ENCODE results near the gene DIDO1.

The DIDO1 gene

GRCh38 chr20:62944184-62944583 is 17.9 kb upstream of the DIDO1 start:
- H3K18ac ChIP-seq (ENCODE audit: low read length) = no peak overlapping the region
- H2BK120ac ChIP-seq (ENCODE audit: low read depth, low read length) = no peak overlapping the region
- no peak overlapping the region for H2BK5ac ChIP-seq (ENCODE audit: low read length)
- no peak overlapping the region for H3K4me3 ChIP-seq (ENCODE audit: low read length)
- H2AK5ac ChIP-seq (ENCODE audit: low read length) = no peak overlapping the region
- no peak overlapping the region for H3K4ac ChIP-seq (ENCODE audit: low read depth, low read length)
- H3K27me3 ChIP-seq (ENCODE audit: insufficient read depth, low read length, poor library complexity) = no peaks in the 10 kb centered on the region
- no peaks in the 10 kb centered on the region for H3K4me1 ChIP-seq (ENCODE audit: control insufficient read depth, low read depth, low read length)
- H3K9ac ChIP-seq (ENCODE audit: low read length) = no peak overlapping the region
- peaks cover 29% of the 10 kb centered on the region for H3K79me2 ChIP-seq (ENCODE audit: control insufficient read depth, insufficient read depth, low read length)
- WGBS (ENCODE audit: extremely low coverage, insufficient coverage, low lambda C conversion rate) = no CpG with 5 or more reads among the region's 8 CpGs
- H3K27ac ChIP-seq (ENCODE audit: low read depth, low read length) = no peak overlapping the region
- H3K56ac ChIP-seq (ENCODE audit: low read length) = no peak overlapping the region
- H2BK15ac ChIP-seq (replicated peaks; ENCODE audit: low read depth) = no peak overlapping the region
- no peak overlapping the region for H4K5ac ChIP-seq (ENCODE audit: low read length)
- no peak overlapping the region for H4K8ac ChIP-seq (ENCODE audit: low read depth, low read length)
- H3K36me3 ChIP-seq (ENCODE audit: control insufficient read depth, insufficient read depth, low read length) = peaks cover 17% of the 10 kb centered on the region
- DNase-seq = no peak
- H3K4me2 ChIP-seq (ENCODE audit: low read length) = no peak overlapping the region
- peaks cover 28% of the 10 kb centered on the region for H3K79me1 ChIP-seq (ENCODE audit: low read length)
- H3K23ac ChIP-seq (ENCODE audit: low read length) = no peak overlapping the region

- Histone ChIP-seq H3K23ac (ENCODE audit: low read length) (no peak overlapping the region), H2AK5ac (ENCODE audit: low read length) (no peak overlapping the region), H3K4ac (ENCODE audit: low read depth, low read length) (no peak overlapping the region), H3K4me3 (ENCODE audit: low read length) (no peak overlapping the region), H3K79me1 (ENCODE audit: low read length) (peaks cover 25% of the 10 kb centered on the region), H2BK120ac (ENCODE audit: low read depth, low read length) (no peak overlapping the region), H3K27ac (ENCODE audit: low read depth, low read length) (no peak overlapping the region), H3K18ac (ENCODE audit: low read length) (no peak overlapping the region), H3K4me2 (ENCODE audit: low read length) (no peak overlapping the region), H3K4me1 (ENCODE audit: control insufficient read depth, low read depth, low read length) (no peaks in the 10 kb centered on the region), H3K27me3 (ENCODE audit: insufficient read depth, low read length, poor library complexity) (no peaks in the 10 kb centered on the region), H2BK5ac (ENCODE audit: low read length) (no peak overlapping the region), H4K5ac (ENCODE audit: low read length) (no peak overlapping the region), H2BK15ac (replicated peaks; ENCODE audit: low read depth) (no peak overlapping the region), H4K8ac (ENCODE audit: low read depth, low read length) (no peak overlapping the region), H3K36me3 (ENCODE audit: control insufficient read depth, insufficient read depth, low read length) (peaks cover 15% of the 10 kb centered on the region), H3K9ac (ENCODE audit: low read length) (no peak overlapping the region), H3K79me2 (ENCODE audit: control insufficient read depth, insufficient read depth, low read length) (peaks cover 37% of the 10 kb centered on the region), H3K56ac (ENCODE audit: low read length) (no peak overlapping the region)
- no CpG with 5 or more reads among the region's 14 CpGs for WGBS (ENCODE audit: extremely low coverage, insufficient coverage, low lambda C conversion rate)
- no peak for DNase-seq
Measured at GRCh38 chr20:62943396-62943795, 17.1 kb upstream of the DIDO1 start.

- no peak for DNase-seq
- no CpG with 5 or more reads among the region's 2 CpGs for WGBS (ENCODE audit: extremely low coverage, insufficient coverage, low lambda C conversion rate)
- H2BK15ac ChIP-seq (replicated peaks; ENCODE audit: low read depth) = no peak overlapping the region
- no peaks in the 10 kb centered on the region for H3K27me3 ChIP-seq (ENCODE audit: insufficient read depth, low read length, poor library complexity)
- no peak overlapping the region for H2BK120ac ChIP-seq (ENCODE audit: low read depth, low read length)
- no peak overlapping the region for H3K4ac ChIP-seq (ENCODE audit: low read depth, low read length)
- no peak overlapping the region for H2AK5ac ChIP-seq (ENCODE audit: low read length)
- peaks cover 35% of the 10 kb centered on the region for H3K79me2 ChIP-seq (ENCODE audit: control insufficient read depth, insufficient read depth, low read length)
- no peak overlapping the region for H3K4me2 ChIP-seq (ENCODE audit: low read length)
- H3K4me3 ChIP-seq (ENCODE audit: low read length) = no peak overlapping the region
- H4K5ac ChIP-seq (ENCODE audit: low read length) = no peak overlapping the region
- H4K8ac ChIP-seq (ENCODE audit: low read depth, low read length) = no peak overlapping the region
- no peak overlapping the region for H2BK5ac ChIP-seq (ENCODE audit: low read length)
- no peak overlapping the region for H3K23ac ChIP-seq (ENCODE audit: low read length)
- no peak overlapping the region for H3K18ac ChIP-seq (ENCODE audit: low read length)
- no peak overlapping the region for H3K56ac ChIP-seq (ENCODE audit: low read length)
- peaks cover 20% of the 10 kb centered on the region for H3K79me1 ChIP-seq (ENCODE audit: low read length)
- peaks cover 15% of the 10 kb centered on the region for H3K36me3 ChIP-seq (ENCODE audit: control insufficient read depth, insufficient read depth, low read length)
- H3K27ac ChIP-seq (ENCODE audit: low read depth, low read length) = no peak overlapping the region
- H3K9ac ChIP-seq (ENCODE audit: low read length) = no peak overlapping the region
- H3K4me1 ChIP-seq (ENCODE audit: control insufficient read depth, low read depth, low read length) = no peaks in the 10 kb centered on the region
Measured at GRCh38 chr20:62942456-62942855, 16.2 kb upstream of the DIDO1 start.

GRCh38 chr20:62941792-62942191 is 15.5 kb upstream of the DIDO1 start:
- Histone ChIP-seq H3K27me3 (ENCODE audit: insufficient read depth, low read length, poor library complexity) (no peaks in the 10 kb centered on the region), H3K56ac (ENCODE audit: low read length) (no peak overlapping the region), H4K5ac (ENCODE audit: low read length) (no peak overlapping the region), H3K79me2 (ENCODE audit: control insufficient read depth, insufficient read depth, low read length) (peaks cover 42% of the 10 kb centered on the region), H3K4me1 (ENCODE audit: control insufficient read depth, low read depth, low read length) (no peaks in the 10 kb centered on the region), H2BK5ac (ENCODE audit: low read length) (no peak overlapping the region), H3K9ac (ENCODE audit: low read length) (no peak overlapping the region), H4K8ac (ENCODE audit: low read depth, low read length) (no peak overlapping the region), H3K27ac (ENCODE audit: low read depth, low read length) (no peak overlapping the region), H3K18ac (ENCODE audit: low read length) (no peak overlapping the region), H3K23ac (ENCODE audit: low read length) (no peak overlapping the region), H2BK120ac (ENCODE audit: low read depth, low read length) (no peak overlapping the region), H3K4me2 (ENCODE audit: low read length) (no peak overlapping the region), H2BK15ac (replicated peaks; ENCODE audit: low read depth) (no peak overlapping the region), H3K79me1 (ENCODE audit: low read length) (peaks cover 16% of the 10 kb centered on the region), H2AK5ac (ENCODE audit: low read length) (no peak overlapping the region), H3K36me3 (ENCODE audit: control insufficient read depth, insufficient read depth, low read length) (peaks cover 15% of the 10 kb centered on the region), H3K4me3 (ENCODE audit: low read length) (no peak overlapping the region), H3K4ac (ENCODE audit: low read depth, low read length) (no peak overlapping the region)
- whole genome bisulfite sequencing (ENCODE audit: extremely low coverage, insufficient coverage, low lambda C conversion rate) = no CpG with 5 or more reads among the region's 1 CpG
- no peak for DNase-seq

GRCh38 chr20:62940875-62941274 is 14.6 kb upstream of the DIDO1 start:
- Histone ChIP-seq H3K23ac (ENCODE audit: low read length) (no peak overlapping the region), H3K4me3 (ENCODE audit: low read length) (no peak overlapping the region), H3K79me1 (ENCODE audit: low read length) (peaks cover 14% of the 10 kb centered on the region), H2BK120ac (ENCODE audit: low read depth, low read length) (no peak overlapping the region), H3K36me3 (ENCODE audit: control insufficient read depth, insufficient read depth, low read length) (peaks cover 10% of the 10 kb centered on the region), H4K5ac (ENCODE audit: low read length) (no peak overlapping the region), H3K56ac (ENCODE audit: low read length) (no peak overlapping the region), H2AK5ac (ENCODE audit: low read length) (no peak overlapping the region), H3K79me2 (ENCODE audit: control insufficient read depth, insufficient read depth, low read length) (peaks cover 51% of the 10 kb centered on the region), H3K4me1 (ENCODE audit: control insufficient read depth, low read depth, low read length) (no peaks in the 10 kb centered on the region), H3K27me3 (ENCODE audit: insufficient read depth, low read length, poor library complexity) (no peaks in the 10 kb centered on the region), H4K8ac (ENCODE audit: low read depth, low read length) (no peak overlapping the region), H2BK5ac (ENCODE audit: low read length) (no peak overlapping the region), H3K18ac (ENCODE audit: low read length) (no peak overlapping the region), H3K4me2 (ENCODE audit: low read length) (no peak overlapping the region), H3K27ac (ENCODE audit: low read depth, low read length) (no peak overlapping the region), H2BK15ac (replicated peaks; ENCODE audit: low read depth) (no peak overlapping the region), H3K9ac (ENCODE audit: low read length) (no peak overlapping the region), H3K4ac (ENCODE audit: low read depth, low read length) (no peak overlapping the region)
- no CpG with 5 or more reads among the region's 8 CpGs for WGBS (ENCODE audit: extremely low coverage, insufficient coverage, low lambda C conversion rate)
- DNase-seq = no peak

GRCh38 chr20:62938105-62938888 is 12.0 kb upstream of the DIDO1 start, which contains the start of gene GID8:
Gene GID8 (plus strand): TSS chr20:62938147. CDS start chr20:62941503, 3,356 bp downstream.
- Histone ChIP-seq H2BK120ac (ENCODE audit: low read depth, low read length) (no peak within 1 kb of the TSS), H3K79me1 (ENCODE audit: low read length) (peaks cover 16% of the 10 kb centered on the region), H2BK5ac (ENCODE audit: low read length) (no peak within 1 kb of the TSS), H3K4me3 (ENCODE audit: low read length) (peak within 1 kb of the TSS; percentile 91), H3K27me3 (ENCODE audit: insufficient read depth, low read length, poor library complexity) (no peaks in the 10 kb centered on the region), H3K4me2 (ENCODE audit: low read length) (peak within 1 kb of the TSS; percentile 85), H3K23ac (ENCODE audit: low read length) (peak within 1 kb of the TSS; percentile 66), H3K4ac (ENCODE audit: low read depth, low read length) (peak within 1 kb of the TSS; percentile 93), H2BK15ac (replicated peaks; ENCODE audit: low read depth) (no peak within 1 kb of the TSS), H3K4me1 (ENCODE audit: control insufficient read depth, low read depth, low read length) (no peaks in the 10 kb centered on the region), H3K27ac (ENCODE audit: low read depth, low read length) (peak within 1 kb of the TSS; percentile 84), H4K8ac (ENCODE audit: low read depth, low read length) (peak within 1 kb of the TSS; percentile 94), H2AK5ac (ENCODE audit: low read length) (peak within 1 kb of the TSS; percentile 76), H3K36me3 (ENCODE audit: control insufficient read depth, insufficient read depth, low read length) (peaks cover 4% of the 10 kb centered on the region), H4K5ac (ENCODE audit: low read length) (no peak within 1 kb of the TSS), H3K79me2 (ENCODE audit: control insufficient read depth, insufficient read depth, low read length) (peaks cover 77% of the 10 kb centered on the region), H3K56ac (ENCODE audit: low read length) (peak within 1 kb of the TSS; percentile 100), H3K18ac (ENCODE audit: low read length) (peak within 1 kb of the TSS; percentile 99), H3K9ac (ENCODE audit: low read length) (peak within 1 kb of the TSS; percentile 91)
- no peak for DNase-seq
- WGBS (ENCODE audit: extremely low coverage, insufficient coverage, low lambda C conversion rate) = no CpG with 5 or more reads among the region's 79 CpGs
